Dermis lymphatic vessel endothelial cell (primary cell): ENCODE results near the gene GRB7. TPM values are rescaled to one million over a fixed set of nuclear protein-coding genes. Genes with fewer than 3 reads are reported as not detected.

Experiments
- total RNA-seq: library from RNA; depleted of rRNA; stranded (reverse); fragments of >200 nt; gene quantifications from 2 replicates; pipeline ENCODE4 v1.2.1, GENCODE V29; 2014

GRB7 gene
- total RNA-seq, result under 0.01 and 0.09 TPM in 2 replicates

GRCh38 chr17:39737760-39738567 is at the start of gene GRB7:
Gene GRB7 (plus strand): TSS chr17:39737938. CDS start chr17:39742302, 4,364 bp downstream.

GRCh38 chr17:39699818-39700147 is 38.0 kb upstream of the GRB7 start, which contains the start of gene ERBB2:
Gene ERBB2 (plus strand): TSS chr17:39700064. CDS start chr17:39700239, 175 bp downstream.

GRCh38 chr17:39730095-39730921 is 7.4 kb upstream of the GRB7 start, which contains the start of gene MIEN1:
Gene MIEN1 (minus strand): TSS chr17:39730532. CDS start chr17:39730495, 37 bp downstream.

Other genes with a start within 250 kb of the GRB7 start
- not detected in 2 replicates for gene NEUROD2, start 130.0 kb upstream of the GRB7 start, total RNA-seq
- not detected in 2 replicates for gene PPP1R1B, start 111.0 kb upstream of the GRB7 start, total RNA-seq
- gene STARD3, start 100.8 kb upstream of the GRB7 start, total RNA-seq, result 47.0 and 50.5 TPM in 2 replicates
- 0.60 and 0.65 TPM in 2 replicates for gene TCAP, start 72.6 kb upstream of the GRB7 start, total RNA-seq
- gene PNMT, start 69.5 kb upstream of the GRB7 start, total RNA-seq, result 1.2 and 1.6 TPM in 2 replicates
- 4.2 and 4.7 TPM in 2 replicates for gene PGAP3, start 49.9 kb upstream of the GRB7 start, total RNA-seq
- gene ERBB2, start 37.9 kb upstream of the GRB7 start, total RNA-seq, result 0.76 and 1.0 TPM in 2 replicates
- 18.0 and 20.5 TPM in 2 replicates for gene MIEN1, start 7.4 kb upstream of the GRB7 start, total RNA-seq
- not detected in 2 replicates for gene IKZF3, start 126.4 kb downstream of the GRB7 start, total RNA-seq
- not detected in 2 replicates for gene ZPBP2, start 130.3 kb downstream of the GRB7 start, total RNA-seq
- gene GSDMB, start 180.7 kb downstream of the GRB7 start, total RNA-seq, result 1.4 and 2.3 TPM in 2 replicates
- 35.9 and 41.8 TPM in 2 replicates for gene ORMDL3, start 189.7 kb downstream of the GRB7 start, total RNA-seq
- not detected in 2 replicates for gene LRRC3C, start 189.8 kb downstream of the GRB7 start, total RNA-seq
- not detected in 2 replicates for gene GSDMA, start 225.1 kb downstream of the GRB7 start, total RNA-seq
- gene PSMD3, start 242.9 kb downstream of the GRB7 start, total RNA-seq, result 69.5 and 77.7 TPM in 2 replicates